Measurements from ENCODE around the gene LETM1.
"Not testable (repeated sequence)": the region's sequence is repeated elsewhere in the genome, so short reads cannot be mapped to it uniquely, and the experiment has no call there.

Gene LETM1

GRCh38 chr4:1851160-1851559 lies 4.8 kb downstream of the LETM1 start:
- DNase-seq, result no peak

GRCh38 chr4:1850276-1850675 lies 5.7 kb downstream of the LETM1 start:
- no peak for DNase-seq

GRCh38 chr4:1846580-1846979 lies 9.4 kb downstream of the LETM1 start:
- no peak for DNase-seq

GRCh38 chr4:1844618-1845017 lies 11.3 kb downstream of the LETM1 start:
- not testable (repeated sequence) for DNase-seq

DNA sequence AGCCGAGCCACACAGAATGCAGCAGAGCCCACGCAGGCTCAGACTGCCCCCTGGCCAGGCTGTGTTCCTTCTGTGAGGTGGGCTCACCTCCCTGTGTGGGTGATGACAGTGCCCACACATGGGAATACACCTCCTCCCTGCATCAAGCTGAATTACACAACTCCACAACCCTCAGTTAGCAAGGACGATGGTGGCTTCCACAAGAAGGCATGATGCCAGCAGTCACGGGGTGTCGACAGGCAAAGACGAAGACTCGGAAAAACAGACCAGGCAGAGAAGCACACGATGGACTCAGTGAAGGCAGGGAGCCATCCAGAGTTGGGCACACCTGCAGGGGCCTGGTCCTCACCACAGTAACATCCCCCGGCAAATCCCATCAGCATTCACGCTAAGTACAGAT lies 12.1 kb downstream of the LETM1 start:
- DNase-seq, result no peak

DNA sequence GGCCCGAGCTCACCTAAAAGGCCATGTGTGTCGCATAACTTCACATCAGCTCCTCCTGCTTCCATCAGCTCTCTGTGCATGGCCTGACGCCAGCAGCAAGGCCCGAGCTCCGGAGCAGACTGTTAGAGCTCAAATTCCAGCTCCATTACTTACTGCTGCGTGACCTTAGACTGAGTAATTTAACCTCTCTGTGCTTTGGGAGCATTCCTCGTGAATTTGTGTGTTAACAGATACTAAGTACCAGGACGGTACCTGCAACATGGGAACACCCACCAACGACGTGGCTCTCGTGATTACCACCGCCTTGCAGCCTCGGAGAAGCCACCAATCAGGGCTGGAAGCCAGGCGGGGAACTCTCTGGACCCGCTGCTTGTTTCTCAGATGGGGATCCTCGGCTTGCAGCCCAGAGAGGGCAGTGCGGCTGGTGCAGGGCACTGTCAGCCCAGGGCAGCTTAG lies 12.9 kb downstream of the LETM1 start:
- no peak for DNase-seq

- DNase-seq, result no peak
These were observed 13.5 kb downstream of the LETM1 start for GRCh38 chr4:1842339-1842895.

GRCh38 chr4:1841887-1842210 lies 14.1 kb downstream of the LETM1 start:
- DNase-seq, result no peak

DNA sequence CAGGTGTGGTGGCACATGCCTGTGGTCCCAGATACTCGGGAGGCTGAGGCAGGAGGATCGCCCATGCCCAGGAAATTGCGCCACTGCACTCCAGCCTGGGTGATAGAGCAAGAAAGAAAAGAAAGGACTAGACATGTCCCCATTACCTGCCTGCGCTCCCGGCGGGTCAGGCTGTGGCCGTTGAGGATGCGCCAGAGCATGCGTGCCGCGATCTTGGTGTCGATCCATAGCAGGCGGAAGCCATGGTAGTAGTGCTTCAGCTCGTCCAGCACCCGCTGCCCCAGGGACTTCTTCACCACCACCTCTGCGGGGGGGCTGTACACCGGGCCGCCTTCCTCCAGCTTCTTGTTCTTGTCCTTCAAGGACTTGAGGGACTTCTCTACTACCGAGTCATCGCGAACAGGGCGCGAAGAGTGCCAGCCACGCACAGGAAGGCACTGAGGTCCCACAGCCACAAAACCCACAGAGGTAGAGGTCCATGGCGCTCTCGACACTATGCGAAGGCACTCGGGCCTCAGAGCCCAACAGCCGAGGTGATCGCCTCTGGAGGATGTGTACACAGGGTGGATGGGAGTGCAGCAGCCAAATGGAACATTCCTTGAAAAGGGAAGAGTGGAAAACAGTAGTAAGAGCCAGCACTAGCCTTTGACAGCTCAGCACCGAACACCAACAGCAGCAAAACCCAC lies 14.6 kb downstream of the LETM1 start:
- no peak for DNase-seq

DNA sequence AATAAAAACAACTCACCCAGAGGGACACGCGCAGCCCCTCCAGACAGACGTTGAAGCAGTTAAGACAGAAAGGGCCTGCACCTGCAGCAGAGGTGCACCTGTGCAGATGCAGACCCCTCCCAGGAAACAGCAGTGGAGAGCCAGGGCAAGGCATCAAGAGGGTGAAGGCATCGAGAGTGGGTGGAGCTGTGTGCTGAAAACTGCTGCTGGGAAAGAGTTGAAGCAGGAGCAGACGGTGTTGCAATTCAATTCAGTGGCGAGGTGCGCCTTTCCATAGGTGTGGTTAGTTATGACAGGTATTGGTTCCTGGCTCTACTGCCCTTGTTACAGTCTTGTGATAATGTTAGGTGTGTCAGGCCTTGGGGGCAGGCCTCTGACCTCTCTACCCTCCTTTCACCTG lies 16.7 kb downstream of the LETM1 start:
- no peak for DNase-seq

- DNase-seq, result no peak
These were observed 18.9 kb downstream of the LETM1 start for GRCh38 chr4:1837069-1837468.

DNA sequence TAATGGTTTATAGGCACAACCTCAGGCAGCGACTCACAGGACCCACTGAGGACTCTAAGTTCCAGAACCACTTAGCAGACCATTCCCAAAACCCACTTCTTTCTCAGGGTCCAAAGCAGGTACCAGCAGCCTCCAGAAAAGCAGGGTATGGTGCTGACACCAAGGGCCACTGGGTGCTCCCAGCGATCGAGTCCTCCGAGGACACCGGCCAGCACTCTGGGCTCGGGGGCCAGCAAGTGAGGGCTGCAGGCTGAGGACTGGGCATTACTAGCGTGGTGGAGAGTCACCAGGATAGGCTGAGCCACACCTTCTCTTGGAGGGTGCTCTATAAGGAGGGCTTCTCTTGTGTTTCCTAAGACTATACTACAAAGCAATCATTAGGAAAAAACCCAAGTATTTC lies 19.3 kb downstream of the LETM1 start:
- DNase-seq, result no peak

GRCh38 chr4:1835836-1836235 lies 20.1 kb downstream of the LETM1 start:
- DNase-seq, result not testable (repeated sequence)

- DNase-seq, result no peak
These were observed 21.7 kb downstream of the LETM1 start for GRCh38 chr4:1834047-1834775.

DNA sequence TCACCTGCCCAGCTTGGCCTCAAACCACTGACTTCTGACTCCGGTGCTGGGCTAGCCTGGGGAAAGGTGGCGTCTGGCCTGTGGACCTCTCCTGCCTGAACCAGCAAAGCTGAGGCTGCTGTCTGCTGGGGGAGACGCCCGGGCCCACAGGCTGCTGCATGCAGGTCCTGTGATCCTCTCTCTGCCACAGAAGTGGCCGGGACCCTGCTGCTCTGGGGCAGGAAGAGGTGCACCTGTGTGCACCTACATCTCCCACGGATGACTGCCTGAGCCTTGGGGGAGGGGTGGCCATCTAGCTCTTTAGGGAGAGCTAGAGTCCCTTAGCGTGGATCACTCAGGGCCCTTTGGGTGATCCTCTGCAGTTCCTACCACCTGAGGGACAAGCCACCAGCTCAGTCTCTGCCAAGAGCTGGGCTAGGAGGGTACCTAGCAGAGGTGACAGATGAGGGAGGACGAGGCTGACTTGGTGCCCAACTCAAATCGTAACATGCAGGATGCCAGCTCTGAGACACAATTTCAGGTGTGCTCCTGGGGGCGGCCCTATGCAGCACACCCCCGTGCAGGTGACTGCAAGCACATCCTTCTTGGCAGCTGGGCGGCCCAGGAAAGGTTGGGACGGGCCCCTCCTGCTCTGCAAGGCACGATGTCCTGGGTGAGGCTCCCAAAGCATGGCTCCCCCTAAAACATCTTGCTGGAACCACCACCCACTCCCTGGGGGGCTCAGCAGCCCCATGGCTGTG lies 22.5 kb downstream of the LETM1 start:
- DNase-seq, result no peak

- DNase-seq, result no peak
These were observed 23.3 kb downstream of the LETM1 start for GRCh38 chr4:1832690-1833089.

DNA sequence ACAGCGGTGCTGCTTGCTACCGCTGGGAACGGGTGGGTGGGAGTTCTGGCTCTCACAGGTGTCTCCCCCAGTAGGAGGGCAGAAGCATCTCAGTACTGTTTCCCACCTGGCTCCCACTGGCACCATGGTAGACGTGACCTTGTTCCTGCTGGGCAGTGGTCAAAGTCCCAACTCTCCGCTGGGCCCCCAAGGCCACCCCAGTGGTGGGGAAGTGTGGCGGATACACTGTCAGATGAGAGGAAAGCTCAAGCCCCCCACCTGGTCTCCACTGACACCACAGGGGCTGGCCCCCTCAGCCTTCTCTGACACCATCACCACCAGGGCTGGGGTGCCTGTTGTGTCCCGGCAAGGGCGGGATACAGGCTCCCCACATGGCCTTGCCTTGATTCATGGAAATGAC lies 24.6 kb downstream of the LETM1 start:
- DNase-seq, result no peak

DNA sequence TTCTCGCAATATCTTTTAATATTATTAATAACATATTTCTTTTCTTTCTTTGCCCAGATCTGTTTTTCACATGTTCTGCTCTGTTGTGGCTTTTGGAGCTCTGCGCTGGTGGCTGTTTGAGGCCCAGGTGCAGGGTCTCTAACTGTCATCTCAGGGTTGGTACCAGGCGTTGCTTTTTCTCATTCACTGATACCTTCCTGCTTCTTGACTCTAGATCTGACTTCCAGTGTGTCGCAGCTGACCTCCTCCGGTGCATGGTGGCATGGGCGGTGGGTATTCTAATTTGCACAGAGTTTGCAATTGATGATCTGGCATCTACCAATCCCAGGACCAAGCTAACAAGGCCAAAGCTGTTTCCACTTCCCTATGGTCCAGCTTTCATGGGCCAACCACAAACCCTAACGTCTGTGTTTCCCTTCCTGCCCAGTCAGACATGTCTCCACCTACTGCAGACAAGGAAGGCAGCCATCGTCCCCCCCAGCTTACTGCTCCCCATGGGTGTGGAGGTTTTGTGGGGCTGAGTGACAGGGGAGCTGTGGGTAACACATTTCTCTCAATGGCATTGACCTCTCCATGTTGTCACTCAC lies 25.2 kb downstream of the LETM1 start:
- DNase-seq, result no peak

- DNase-seq, result no peak
These were observed 25.7 kb downstream of the LETM1 start for GRCh38 chr4:1830234-1830633.

- DNase-seq, result no peak
These were observed 29.2 kb downstream of the LETM1 start for GRCh38 chr4:1826531-1827350.

DNA sequence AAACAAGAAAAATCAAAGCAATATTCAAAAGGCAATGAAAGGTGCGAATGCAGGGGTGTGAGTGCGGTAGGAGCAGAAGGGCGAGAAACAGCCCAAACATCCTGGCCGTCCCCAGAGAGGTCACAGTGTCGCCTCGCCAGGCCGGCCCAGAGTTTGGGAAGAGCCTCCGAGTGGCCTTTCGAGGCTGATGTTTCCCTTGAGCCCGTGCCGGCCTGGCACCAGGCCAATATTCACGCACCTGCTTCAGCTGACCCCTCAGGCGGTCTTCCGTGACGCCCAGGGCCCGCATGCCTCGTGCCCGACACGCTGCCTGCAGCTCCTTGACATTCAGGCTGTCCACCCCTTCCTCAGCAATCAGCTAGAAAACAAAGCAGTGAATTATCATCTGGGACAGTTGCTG lies 30.6 kb downstream of the LETM1 start:
- DNase-seq, result no peak

- no peak for DNase-seq
These were observed 31.2 kb downstream of the LETM1 start for GRCh38 chr4:1824746-1825145.

GRCh38 chr4:1823545-1823932 lies 32.4 kb downstream of the LETM1 start:
- no peak for DNase-seq

Data from suppressor macrophage treated with lipopolysaccharide for 4 hours (primary cell).